ENCODE measurements around the gene RRAS. TPM values are rescaled to one million over a fixed set of nuclear protein-coding genes. Genes with fewer than 3 reads are reported as not detected.

The RRAS gene
- polyA plus RNA-seq, 1 of the 3 experiments (the other 2 are of a cell fraction): 141 TPM

DNA sequence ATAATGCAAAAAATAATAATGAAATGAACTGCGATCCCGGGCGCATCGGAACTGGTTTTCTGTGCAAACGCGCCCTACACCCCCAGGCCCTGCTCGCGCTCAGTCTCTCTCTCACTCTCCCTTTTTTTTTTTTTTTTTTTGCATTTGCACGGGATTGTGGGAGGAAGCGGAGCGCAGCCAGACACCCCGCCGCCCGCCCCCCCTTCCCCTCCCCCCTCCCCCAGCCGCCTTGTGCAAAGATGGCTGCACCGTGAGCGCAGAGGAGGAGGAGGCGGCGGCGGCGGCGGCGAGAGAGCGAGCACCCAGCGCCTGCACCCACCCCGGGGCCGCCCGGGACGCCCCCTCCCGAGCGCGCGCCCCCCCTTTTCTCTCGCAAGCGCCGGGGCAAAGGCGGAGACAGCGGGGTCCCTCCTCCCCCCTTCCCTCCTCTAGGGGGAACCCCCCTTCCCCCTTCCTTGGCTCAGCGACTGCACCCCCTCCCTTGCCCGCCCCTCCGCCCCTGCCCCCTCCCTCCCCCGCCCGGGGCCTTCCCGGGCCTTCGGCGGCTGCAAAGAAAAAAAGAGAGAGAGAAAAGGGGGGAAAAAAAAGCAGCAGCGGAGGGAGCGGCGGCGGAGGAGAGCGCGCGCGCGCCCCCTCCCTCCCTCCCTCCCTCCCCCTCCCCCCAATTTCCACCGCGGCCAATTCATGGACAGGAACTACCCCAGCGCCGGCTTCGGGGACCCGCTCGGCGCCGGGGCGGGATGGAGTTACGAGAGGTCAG is 48.8 kb downstream of the RRAS start, which contains the start of gene PRR12 (continued):
- TF ChIP-seq RXRA (IDR thresholded peaks at IDR 0.05; ENCODE audit: borderline replicate concordance, low read depth) (no peak), MXI1 (IDR thresholded peaks at IDR 0.05; ENCODE audit: low read depth, low read length) (no peak), CHD2 (IDR thresholded peaks at IDR 0.05; ENCODE audit: low read length, partially characterized antibody) (no peak), EZH2phosphoT487 (IDR thresholded peaks at IDR 0.05; ENCODE audit: borderline replicate concordance, low read depth) (no peak), IRF3 (IDR thresholded peaks at IDR 0.05; ENCODE audit: low read depth, low read length) (no peak)

GRCh38 chr19:49590071-49590970 is 49.6 kb downstream of the RRAS start:
- Histone ChIP-seq H3K27ac (ENCODE audit: low read depth in 2 of 2, low read length in 1 of 2) (peak overlapping the region; percentile 78 to 95), H3K9me3 (no peaks in the 10 kb centered on the region), H3K9ac (peak overlapping the region; percentile 83; the same call in 1 of the 2 replicates), H3K79me2 (ENCODE audit: insufficient read depth) (peaks cover 33% of the 10 kb centered on the region), H3K4me1 (ENCODE audit: control insufficient read depth in 1 of 2, insufficient read depth in 2 of 2, low read depth in 1 of 2, low read length in 1 of 2) (peaks cover 0 to 13% of the 10 kb centered on the region in 2 experiments; a peak in 1 of 4 replicates), H3K4me3 (ENCODE audit: low read depth in 2 of 2, low read length in 1 of 2) (peak overlapping the region; percentile 76 to 79), H4K20me1 (ENCODE audit: insufficient read depth) (peaks cover 25% of the 10 kb centered on the region), H3K36me3 (replicated peaks in 1 of 2; ENCODE audit: control insufficient read depth in 1 of 2, insufficient read depth in 2 of 2, low read length in 1 of 2) (peaks cover 12 to 13% of the 10 kb centered on the region in 2 experiments), H2AFZ (ENCODE audit: low read depth) (peak overlapping the region; percentile 7; the same call in 1 of the 2 replicates), H3K4me2 (peak overlapping the region; percentile 99), H3K27me3 (ENCODE audit: insufficient read depth) (no peaks in the 10 kb centered on the region), H3K9me2 (no peaks in the 10 kb centered on the region), H3F3A (replicated peaks; ENCODE audit: insufficient read depth) (peaks cover 29% of the 10 kb centered on the region)
- POLR2A ChIA-PET: interaction anchor here (1.1 to 1.5 kb wide), 2 partner anchors 9 to 50 kb away, joined by 3 to 11 read pairs; partner anchors contain the start of genes NOSIP, PRRG2 and RRAS
- TF ChIP-seq TAF1 (IDR thresholded peaks at IDR 0.05; ENCODE audit: borderline replicate concordance, low read depth, low read length) (peak; percentile 91), MAX (IDR thresholded peaks at IDR 0.05; ENCODE audit: low read depth) (peak; percentile 43; the same call in 1 of the 2 replicates), GABPA (IDR thresholded peaks at IDR 0.05; ENCODE audit: low read depth) (peak; percentile 60), RCOR1 (IDR thresholded peaks at IDR 0.05; ENCODE audit: low read length) (no peak), REST (IDR thresholded peaks at IDR 0.05; ENCODE audit: low read depth, low read length) (0 out of 2 replicates have a peak, but pooled peaks have one; percentile 14), YY1 (IDR thresholded peaks at IDR 0.05; ENCODE audit: low read depth) (peak; percentile 67), NFIC (IDR thresholded peaks at IDR 0.05; ENCODE audit: borderline replicate concordance) (no peak), CHD2 (IDR thresholded peaks at IDR 0.05; ENCODE audit: low read length, partially characterized antibody) (no peak), ELF1 (IDR thresholded peaks at IDR 0.05) (peak; percentile 49; the same call in 1 of the 2 replicates), TEAD4 (IDR thresholded peaks at IDR 0.05; ENCODE audit: borderline replicate concordance, insufficient read depth) (0 out of 2 replicates have a peak, but pooled peaks have one; percentile 5), SIN3A (IDR thresholded peaks at IDR 0.05; ENCODE audit: borderline replicate concordance, low read depth, low read length) (peak; percentile 48; the same call in 1 of the 2 replicates), POLR2AphosphoS5 (IDR thresholded peaks at IDR 0.05; ENCODE audit: low read depth, low read length) (peak; percentile 97)
- TF ChIP-seq, protein P1, sequence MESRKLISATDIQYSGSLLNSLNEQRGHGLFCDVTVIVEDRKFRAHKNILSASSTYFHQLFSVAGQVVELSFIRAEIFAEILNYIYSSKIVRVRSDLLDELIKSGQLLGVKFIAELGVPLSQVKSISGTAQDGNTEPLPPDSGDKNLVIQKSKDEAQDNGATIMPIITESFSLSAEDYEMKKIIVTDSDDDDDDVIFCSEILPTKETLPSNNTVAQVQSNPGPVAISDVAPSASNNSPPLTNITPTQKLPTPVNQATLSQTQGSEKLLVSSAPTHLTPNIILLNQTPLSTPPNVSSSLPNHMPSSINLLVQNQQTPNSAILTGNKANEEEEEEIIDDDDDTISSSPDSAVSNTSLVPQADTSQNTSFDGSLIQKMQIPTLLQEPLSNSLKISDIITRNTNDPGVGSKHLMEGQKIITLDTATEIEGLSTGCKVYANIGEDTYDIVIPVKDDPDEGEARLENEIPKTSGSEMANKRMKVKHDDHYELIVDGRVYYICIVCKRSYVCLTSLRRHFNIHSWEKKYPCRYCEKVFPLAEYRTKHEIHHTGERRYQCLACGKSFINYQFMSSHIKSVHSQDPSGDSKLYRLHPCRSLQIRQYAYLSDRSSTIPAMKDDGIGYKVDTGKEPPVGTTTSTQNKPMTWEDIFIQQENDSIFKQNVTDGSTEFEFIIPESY (IDR thresholded peaks at IDR 0.05; ENCODE audit: borderline replicate concordance, low read depth): no peak
- under 1% methylated on average over 27 of the region's 58 CpGs for WGBS (ENCODE audit: low lambda C conversion rate)
- peak; percentile 95 for DNase-seq
- CTCF ChIA-PET: interaction anchor here (1.0 to 1.5 kb wide), 6 partner anchors 20 to 112 kb away, joined by 3 to 7 read pairs (median 3); no protein-coding TSS in a partner anchor

Measured in SK-N-SH (cell line).